NOMO-1 (cell line): ENCODE results near the gene FGF5.

Experiments
- DNase-seq, 2 experiments: peaks; one replicate each; lab custom pipeline; 2025; ENCODE audit not compliant: unreplicated experiment in 2 of 2; lab: John Stamatoyannopoulos, UW

Gene FGF5

GRCh38 chr4:80252953-80253352 lies 13.5 kb upstream of the FGF5 start:
- no peak for DNase-seq

GRCh38 chr4:80253510-80253909 lies 13.0 kb upstream of the FGF5 start:
- DNase-seq = no peak

GRCh38 chr4:80254114-80254513 lies 12.3 kb upstream of the FGF5 start:
- no peak for DNase-seq

GRCh38 chr4:80255329-80256095 lies 11.0 kb upstream of the FGF5 start:
- DNase-seq = no peak

GRCh38 chr4:80257851-80258250 lies 8.6 kb upstream of the FGF5 start:
- no peak for DNase-seq

GRCh38 chr4:80259012-80259411 lies 7.5 kb upstream of the FGF5 start:
- no peak for DNase-seq

GRCh38 chr4:80259817-80260216 lies 6.6 kb upstream of the FGF5 start:
- no peak for DNase-seq

- no peak for DNase-seq
Measured at GRCh38 chr4:80261989-80262600, 4.4 kb upstream of the FGF5 start.

GRCh38 chr4:80263541-80264351 lies 2.7 kb upstream of the FGF5 start:
- DNase-seq = no peak

- no peak for DNase-seq
Measured at GRCh38 chr4:80264352-80264647, 2.2 kb upstream of the FGF5 start.

GRCh38 chr4:80264825-80265224 lies 1.6 kb upstream of the FGF5 start:
- no peak for DNase-seq

- DNase-seq = no peak
Measured at GRCh38 chr4:80265571-80266252, 752 bp upstream of the FGF5 start.

GRCh38 chr4:80266902-80267380 lies 477 bp downstream of the FGF5 start:
- no peak for DNase-seq

GRCh38 chr4:80268081-80268823 lies 1.8 kb downstream of the FGF5 start:
- DNase-seq = no peak

- no peak for DNase-seq
Measured at GRCh38 chr4:80268936-80269335, 2.5 kb downstream of the FGF5 start.

GRCh38 chr4:80270321-80270720 lies 3.9 kb downstream of the FGF5 start:
- DNase-seq = no peak

- DNase-seq = no peak
Measured at GRCh38 chr4:80270868-80271267, 4.4 kb downstream of the FGF5 start.

GRCh38 chr4:80271801-80272200 lies 5.3 kb downstream of the FGF5 start:
- DNase-seq = no peak

- no peak for DNase-seq
Measured at GRCh38 chr4:80276931-80277330, 10.5 kb downstream of the FGF5 start.

GRCh38 chr4:80279751-80280150 lies 13.3 kb downstream of the FGF5 start:
- DNase-seq = no peak

GRCh38 chr4:80286451-80286850 lies 20.0 kb downstream of the FGF5 start:
- DNase-seq = no peak
